ENCODE measurements around the gene MDGA2. TPM values are rescaled to one million over a fixed set of nuclear protein-coding genes. Genes with fewer than 3 reads are reported as not detected.
"Not testable (repeated sequence)": the region's sequence is repeated elsewhere in the genome, so short reads cannot be mapped to it uniquely, and the experiment has no call there.

Gene MDGA2
- total RNA-seq, 1 donor, result not detected

GRCh38 chr14:47022721-47023120 lies 652.7 kb downstream of the MDGA2 start:
- Histone ChIP-seq H3K4me3 (ENCODE audit: low read length) (no peak overlapping the region), H3K4me1 (ENCODE audit: insufficient read depth, low read length) (no peaks in the 10 kb centered on the region), H3K9me3 (ENCODE audit: low read depth, low read length) (no peaks in the 10 kb centered on the region), H3K27me3 (ENCODE audit: insufficient read depth, low read length) (no peaks in the 10 kb centered on the region)

- H3K4me3 ChIP-seq (ENCODE audit: low read length), result no peak overlapping the region
Observed at GRCh38 chr14:47020500-47020899, 654.9 kb downstream of the MDGA2 start.

GRCh38 chr14:47012533-47013280 lies 662.7 kb downstream of the MDGA2 start:
- H3K4me1 ChIP-seq (ENCODE audit: insufficient read depth, low read length), result no peaks in the 10 kb centered on the region
- H3K4me3 ChIP-seq (ENCODE audit: low read length), result no peak overlapping the region
- no peaks in the 10 kb centered on the region for H3K9me3 ChIP-seq (ENCODE audit: low read depth, low read length)

More at GRCh38 chr14:47020500-47020899, 654.9 kb downstream of the MDGA2 start:
- no peaks in the 10 kb centered on the region for H3K27me3 ChIP-seq (ENCODE audit: insufficient read depth, low read length)
- no peaks in the 10 kb centered on the region for H3K9me3 ChIP-seq (ENCODE audit: low read depth, low read length)
- no peaks in the 10 kb centered on the region for H3K4me1 ChIP-seq (ENCODE audit: insufficient read depth, low read length)

GRCh38 chr14:47009615-47010014 lies 665.8 kb downstream of the MDGA2 start:
- Histone ChIP-seq H3K27me3 (ENCODE audit: insufficient read depth, low read length) (no peaks in the 10 kb centered on the region), H3K4me3 (ENCODE audit: low read length) (no peak overlapping the region), H3K9me3 (ENCODE audit: low read depth, low read length) (no peaks in the 10 kb centered on the region), H3K4me1 (ENCODE audit: insufficient read depth, low read length) (no peaks in the 10 kb centered on the region)

More at GRCh38 chr14:47012533-47013280, 662.7 kb downstream of the MDGA2 start:
- no peaks in the 10 kb centered on the region for H3K27me3 ChIP-seq (ENCODE audit: insufficient read depth, low read length)

GRCh38 chr14:47008732-47009131 lies 666.7 kb downstream of the MDGA2 start:
- H3K4me3 ChIP-seq (ENCODE audit: low read length), result no peak overlapping the region
- no peaks in the 10 kb centered on the region for H3K4me1 ChIP-seq (ENCODE audit: insufficient read depth, low read length)
- no peaks in the 10 kb centered on the region for H3K9me3 ChIP-seq (ENCODE audit: low read depth, low read length)
- H3K27me3 ChIP-seq (ENCODE audit: insufficient read depth, low read length), result no peaks in the 10 kb centered on the region

GRCh38 chr14:46999661-47000060 lies 675.7 kb downstream of the MDGA2 start:
- H3K4me3 ChIP-seq (ENCODE audit: low read length), result no peak overlapping the region
- no peaks in the 10 kb centered on the region for H3K9me3 ChIP-seq (ENCODE audit: low read depth, low read length)
- H3K4me1 ChIP-seq (ENCODE audit: insufficient read depth, low read length), result no peaks in the 10 kb centered on the region
- H3K27me3 ChIP-seq (ENCODE audit: insufficient read depth, low read length), result no peaks in the 10 kb centered on the region

- Histone ChIP-seq H3K27me3 (ENCODE audit: insufficient read depth, low read length) (no peaks in the 10 kb centered on the region), H3K4me3 (ENCODE audit: low read length) (no peak overlapping the region), H3K9me3 (ENCODE audit: low read depth, low read length) (no peaks in the 10 kb centered on the region), H3K4me1 (ENCODE audit: insufficient read depth, low read length) (no peaks in the 10 kb centered on the region)
Observed at GRCh38 chr14:46989566-46989965, 685.8 kb downstream of the MDGA2 start.

GRCh38 chr14:46988312-46988711 lies 687.1 kb downstream of the MDGA2 start:
- H3K27me3 ChIP-seq (ENCODE audit: insufficient read depth, low read length), result no peaks in the 10 kb centered on the region
- no peak overlapping the region for H3K4me3 ChIP-seq (ENCODE audit: low read length)
- H3K9me3 ChIP-seq (ENCODE audit: low read depth, low read length), result no peaks in the 10 kb centered on the region
- no peaks in the 10 kb centered on the region for H3K4me1 ChIP-seq (ENCODE audit: insufficient read depth, low read length)

GRCh38 chr14:46985529-46986380 lies 689.6 kb downstream of the MDGA2 start:
- Histone ChIP-seq H3K27me3 (ENCODE audit: insufficient read depth, low read length) (no peaks in the 10 kb centered on the region), H3K4me1 (ENCODE audit: insufficient read depth, low read length) (no peaks in the 10 kb centered on the region), H3K9me3 (ENCODE audit: low read depth, low read length) (no peaks in the 10 kb centered on the region), H3K4me3 (ENCODE audit: low read length) (no peak overlapping the region)

GRCh38 chr14:46973295-46973694 lies 702.1 kb downstream of the MDGA2 start:
- Histone ChIP-seq H3K9me3 (ENCODE audit: low read depth, low read length) (peaks cover 9% of the 10 kb centered on the region), H3K4me3 (ENCODE audit: low read length) (no peak overlapping the region), H3K4me1 (ENCODE audit: insufficient read depth, low read length) (no peaks in the 10 kb centered on the region), H3K27me3 (ENCODE audit: insufficient read depth, low read length) (no peaks in the 10 kb centered on the region)

- H3K4me3 ChIP-seq (ENCODE audit: low read length), result no peak overlapping the region
- H3K9me3 ChIP-seq (ENCODE audit: low read depth, low read length), result no peaks in the 10 kb centered on the region
- H3K27me3 ChIP-seq (ENCODE audit: insufficient read depth, low read length), result no peaks in the 10 kb centered on the region
- H3K4me1 ChIP-seq (ENCODE audit: insufficient read depth, low read length), result no peaks in the 10 kb centered on the region
Observed at GRCh38 chr14:46964378-46964777, 711.0 kb downstream of the MDGA2 start.

- Histone ChIP-seq H3K4me3 (ENCODE audit: low read length) (no peak overlapping the region), H3K4me1 (ENCODE audit: insufficient read depth, low read length) (no peaks in the 10 kb centered on the region), H3K27me3 (ENCODE audit: insufficient read depth, low read length) (no peaks in the 10 kb centered on the region), H3K9me3 (ENCODE audit: low read depth, low read length) (no peaks in the 10 kb centered on the region)
Observed at GRCh38 chr14:46951103-46951502, 724.3 kb downstream of the MDGA2 start.

GRCh38 chr14:46940611-46941010 lies 734.8 kb downstream of the MDGA2 start:
- no peaks in the 10 kb centered on the region for H3K27me3 ChIP-seq (ENCODE audit: insufficient read depth, low read length)
- H3K9me3 ChIP-seq (ENCODE audit: low read depth, low read length), result peaks cover 13% of the 10 kb centered on the region
- H3K4me3 ChIP-seq (ENCODE audit: low read length), result no peak overlapping the region
- H3K4me1 ChIP-seq (ENCODE audit: insufficient read depth, low read length), result no peaks in the 10 kb centered on the region

GRCh38 chr14:46920542-46920941 lies 754.9 kb downstream of the MDGA2 start:
- no peaks in the 10 kb centered on the region for H3K27me3 ChIP-seq (ENCODE audit: insufficient read depth, low read length)
- H3K4me1 ChIP-seq (ENCODE audit: insufficient read depth, low read length), result no peaks in the 10 kb centered on the region
- no peaks in the 10 kb centered on the region for H3K9me3 ChIP-seq (ENCODE audit: low read depth, low read length)
- H3K4me3 ChIP-seq (ENCODE audit: low read length), result no peak overlapping the region

- not testable (repeated sequence) for H3K9me3 ChIP-seq (ENCODE audit: low read depth, low read length); H3K4me1 ChIP-seq (ENCODE audit: insufficient read depth, low read length); H3K4me3 ChIP-seq (ENCODE audit: low read length); H3K27me3 ChIP-seq (ENCODE audit: insufficient read depth, low read length)
Observed at GRCh38 chr14:46915539-46915938, 759.9 kb downstream of the MDGA2 start.
